PC-9 (cell line): ENCODE measurements around the gene CETP. TPM values are rescaled to one million over a fixed set of nuclear protein-coding genes. Genes with fewer than 3 reads are reported as not detected.

Experiments used
- BruUV-seq: library from RNA; stranded (reverse); fragments of 400-500 nt; replicated peaks from 2 replicates; lab custom pipeline; 2021; lab: Mats Ljungman, UMichigan
- CTCF ChIA-PET: fragments of 300-600 bp; sonication (Branson Sonifier 250); formaldehyde crosslinking; loops from one replicate; lab custom pipeline; 2022; ENCODE audit warnings: antibody characterized with exemption; lab: Charles Lee
- POLR2A ChIA-PET: fragments of 300-600 bp; sonication (Branson Sonifier 250); formaldehyde crosslinking; loops from one replicate; lab custom pipeline; 2022; ENCODE audit warnings: antibody characterized with exemption; ENCODE audit not compliant: unreplicated experiment; lab: Charles Lee
- DNase-seq, 2 experiments: peaks; one replicate each; pipeline versions ENCODE4 v3.0.0 to v3.0.0-alpha.2; 2015 to 2022; ENCODE audit warnings: mixed read lengths in 1 of 2
- H2AFZ ChIP-seq: fragments of 200-600 bp; sonication (generic); 2 replicates; pipeline ENCODE4 v1.8.1; 2017; ENCODE audit warnings: antibody characterized with exemption
- H3F3A ChIP-seq: fragments of 200-600 bp; sonication (generic); 2 replicates; pipeline ENCODE4 v1.8.1; 2017; ENCODE audit warnings: antibody characterized with exemption, mild to moderate bottlenecking, low read depth; ENCODE audit not compliant: insufficient read depth
- H3K27ac ChIP-seq: fragments of 200-600 bp; sonication (generic); 2 replicates; pipeline ENCODE4 v1.6.1; 2016; ENCODE audit warnings: mixed run types
- H3K27me3 ChIP-seq: fragments of 200-600 bp; sonication (generic); 2 replicates; pipeline ENCODE4 v1.6.1; 2016; ENCODE audit warnings: low read depth, mixed run types; ENCODE audit not compliant: insufficient read depth
- H3K36me3 ChIP-seq: fragments of 200-600 bp; sonication (generic); 2 replicates; pipeline ENCODE4 v1.6.1; 2016; ENCODE audit warnings: low read depth, mixed run types
- H3K4me1 ChIP-seq: fragments of 200-600 bp; sonication (generic); replicated peaks from 2 replicates; pipeline ENCODE4 v1.6.1; 2016; ENCODE audit warnings: mixed run types; ENCODE audit not compliant: insufficient read depth
- H3K4me2 ChIP-seq: fragments of 200-600 bp; sonication (generic); 2 replicates; pipeline ENCODE4 v1.6.1; 2017; ENCODE audit warnings: mixed run types
- H3K4me3 ChIP-seq: fragments of 200-600 bp; sonication (generic); 2 replicates; pipeline ENCODE4 v1.6.1; 2016; ENCODE audit warnings: mixed run types
- H3K79me2 ChIP-seq: fragments of 200-600 bp; sonication (generic); 2 replicates; pipeline ENCODE4 v1.6.1; 2017; ENCODE audit warnings: low read depth, mixed run types
- H3K9me2 ChIP-seq: fragments of 200-600 bp; sonication (generic); 2 replicates; pipeline ENCODE4 v1.8.1; 2017; ENCODE audit warnings: mild to moderate bottlenecking; ENCODE audit not compliant: insufficient read depth
- H3K9me3 ChIP-seq: fragments of 200-600 bp; sonication (generic); 2 replicates; pipeline ENCODE4 v1.8.1; 2016; ENCODE audit warnings: low read depth; ENCODE audit not compliant: insufficient read depth
- H4K20me1 ChIP-seq: fragments of 200-600 bp; sonication (generic); 2 replicates; pipeline ENCODE4 v1.8.1; 2017; ENCODE audit not compliant: insufficient read depth
- CTCF ChIP-seq: fragments of 200-600 bp; sonication (generic); conservative IDR thresholded peaks from 2 replicates; pipeline ENCODE4 v1.6.1; 2017; ENCODE audit warnings: mixed run types, antibody characterized with exemption, mild to moderate bottlenecking, moderate library complexity
- EZH2 ChIP-seq: fragments of 200-600 bp; sonication (generic); IDR thresholded peaks from 2 replicates; pipeline ENCODE4 v1.8.0; 2017; ENCODE audit warnings: antibody characterized with exemption, low read depth
- intact Hi-C: fragments of 100-400 bp; cut with micrococcal nuclease; formaldehyde crosslinking; loops from one replicate; pipeline ENCODE4 v1.10.0; 2022; ENCODE audit not compliant: unreplicated experiment
- total RNA-seq: library from RNA; stranded (reverse); gene quantifications from 2 replicates; pipeline ENCODE4 v1.2.3, GENCODE V29; 2021

CETP gene
- total RNA-seq, 1 experiment from 2014 or later = not detected

DNA sequence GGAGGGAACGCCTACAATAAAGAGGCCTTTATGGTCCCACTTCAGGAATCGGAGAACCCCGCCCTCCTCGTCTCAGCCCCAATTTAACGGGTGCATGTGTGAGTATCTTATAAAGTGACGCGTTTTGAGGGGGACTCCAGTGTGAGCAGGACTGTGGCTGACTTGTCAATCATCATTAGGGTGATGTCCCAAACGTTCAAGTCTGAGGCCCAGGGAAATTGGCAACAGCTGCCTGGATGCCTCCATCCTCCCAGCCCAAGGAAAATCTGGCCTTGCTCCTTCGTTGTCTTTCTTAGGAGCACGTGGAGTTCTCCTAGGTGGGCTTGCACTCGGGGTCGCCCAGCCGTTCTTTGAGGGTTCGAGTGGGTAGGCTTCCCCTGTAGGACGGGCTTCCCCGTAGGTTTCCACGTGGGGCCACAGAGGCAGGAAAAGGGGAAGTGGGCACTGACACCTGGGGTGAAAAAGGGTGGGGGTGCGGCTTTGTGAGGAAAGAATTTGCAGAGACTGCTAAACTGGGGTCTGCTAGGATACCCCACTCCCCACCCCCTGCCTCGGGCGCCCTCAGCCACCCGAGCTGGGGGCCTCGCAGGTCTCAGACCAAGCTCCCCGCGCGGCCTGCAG is 30.4 kb upstream of the CETP start:
- Histone ChIP-seq H3K27me3 (no peaks in the 10 kb centered on the region), H3F3A (peaks cover 21% of the 10 kb centered on the region), H3K4me3 (peak overlapping the region; percentile 97; the same call in 1 of the 2 replicates), H2AFZ (peak overlapping the region; percentile 76), H3K27ac (peak overlapping the region; percentile 91), H3K4me1 (peaks cover 21% of the 10 kb centered on the region), H3K9me3 (no peaks in the 10 kb centered on the region), H3K9me2 (no peaks in the 10 kb centered on the region), H3K4me2 (peak overlapping the region; percentile 75), H4K20me1 (peaks cover 31% of the 10 kb centered on the region), H3K36me3 (peaks cover 29% of the 10 kb centered on the region), H3K79me2 (peaks cover 42% of the 10 kb centered on the region)
- TF ChIP-seq CTCF = no peak
- no peak for TF ChIP-seq EZH2
- intact Hi-C loops = no loop called here
- POLR2A ChIA-PET = interaction anchor here (0.7 kb wide), 1 partner anchor 19 kb away, joined by 4 read pairs; no protein-coding TSS in a partner anchor
- DNase-seq = no peak
- CTCF ChIA-PET = interaction anchor here (0.6 to 0.7 kb wide), 2 partner anchors 80 to 335 kb away, joined by 4 to 12 read pairs; no protein-coding TSS in a partner anchor
- BruUV-seq = TSS peak; percentile 99

- Histone ChIP-seq H3K79me2 (peaks cover 49% of the 10 kb centered on the region), H3K9me3 (no peaks in the 10 kb centered on the region), H3K27ac (peak within 1 kb of the TSS; percentile 91), H2AFZ (peak within 1 kb of the TSS; percentile 76), H3K4me1 (peaks cover 25% of the 10 kb centered on the region), H3K9me2 (no peaks in the 10 kb centered on the region), H3K4me2 (peak within 1 kb of the TSS; percentile 85), H3K27me3 (no peaks in the 10 kb centered on the region), H3K36me3 (peaks cover 36% of the 10 kb centered on the region), H4K20me1 (peaks cover 39% of the 10 kb centered on the region), H3K4me3 (peak within 1 kb of the TSS; percentile 97), H3F3A (peaks cover 27% of the 10 kb centered on the region)
- ChIA-PET CTCF (interaction anchor here (0.6 kb wide), 1 partner anchor 335 kb away, joined by 4 read pairs; no protein-coding TSS in a partner anchor), POLR2A (interaction anchor here (0.7 kb wide), 1 partner anchor 20 kb away, joined by 4 read pairs; no protein-coding TSS in a partner anchor)
- intact Hi-C loops = no loop called here
- DNase-seq = peak; percentile 88 to 97
- TF ChIP-seq CTCF = no peak
- no peak for TF ChIP-seq EZH2
- no TSS peak for BruUV-seq
These were observed 29.6 kb upstream of the CETP start, which contains the start of gene HERPUD1 for GRCh38 chr16:56931892-56932720. HERPUD1 (plus strand) TSS chr16:56932142; CDS start chr16:56932245, 103 bp downstream.
